Calu3 (cell line): ENCODE data around the gene CD2. TPM values are rescaled to one million over a fixed set of nuclear protein-coding genes. Genes with fewer than 3 reads are reported as not detected.

ENCODE experiments used
- Bru-seq: library from RNA; stranded (reverse); fragments of 400-500 nt; gene quantifications from one replicate; lab custom pipeline; 2021; lab: Mats Ljungman, UMichigan
- BruChase-seq, 2 experiments: library from RNA; stranded (reverse); fragments of 400-500 nt; gene quantifications; one replicate each; lab custom pipeline; 2021; lab: Mats Ljungman, UMichigan
- BruUV-seq: library from RNA; stranded (reverse); fragments of 400-500 nt; replicated peaks from 2 replicates; lab custom pipeline; 2021; lab: Mats Ljungman, UMichigan
- CTCF ChIA-PET: fragments of 300-600 bp; sonication (Branson Sonifier 250); formaldehyde crosslinking; loops from one replicate; lab custom pipeline; 2022; ENCODE audit warnings: antibody characterized with exemption; lab: Charles Lee
- DNase-seq: peaks from one replicate; pipeline ENCODE4 v3.0.0; 2022
- H3K27ac Mint-ChIP-seq: one replicate; pipeline ENCODE4 v1.8.0; 2022; ENCODE audit warnings: mixed read lengths; ENCODE audit not compliant: unreplicated experiment
- H3K27me3 Mint-ChIP-seq: one replicate; pipeline ENCODE4 v1.8.0; 2022; ENCODE audit warnings: mixed read lengths; ENCODE audit not compliant: unreplicated experiment
- H3K36me3 Mint-ChIP-seq: one replicate; pipeline ENCODE4 v1.8.0; 2022; ENCODE audit warnings: mild to moderate bottlenecking, moderate library complexity, mixed read lengths; ENCODE audit not compliant: insufficient read depth, unreplicated experiment
- H3K4me1 Mint-ChIP-seq: one replicate; pipeline ENCODE4 v1.8.0; 2022; ENCODE audit warnings: mild to moderate bottlenecking, low read depth, mixed read lengths; ENCODE audit not compliant: unreplicated experiment
- H3K4me3 Mint-ChIP-seq: one replicate; pipeline ENCODE4 v1.8.0; 2022; ENCODE audit warnings: mild to moderate bottlenecking, low read depth, moderate library complexity, mixed read lengths; ENCODE audit not compliant: unreplicated experiment
- H3K9me3 Mint-ChIP-seq: one replicate; pipeline ENCODE4 v1.8.0; 2022; ENCODE audit warnings: low read depth, mixed read lengths; ENCODE audit not compliant: unreplicated experiment
- intact Hi-C: fragments of 100-400 bp; cut with micrococcal nuclease; formaldehyde crosslinking; loops from one replicate; pipeline ENCODE4 v1.10.0; 2022; ENCODE audit not compliant: unreplicated experiment
- long read RNA-seq: library from polyadenylated mRNA; stranded (forward); transcript quantifications from one replicate; pipeline ENCODE4 v2.0.0, GENCODE V29; 2022
- total RNA-seq: library from RNA; stranded (reverse); gene quantifications from 2 replicates; pipeline ENCODE4 v1.2.3, GENCODE V29; 2022
- TF ChIP-seq, protein P1 (sequence below): fragments of 200-600 bp; IDR thresholded peaks from one replicate; pipeline ENCODE4 v1.8.0; 2022; ENCODE audit warnings: antibody characterized with exemption; ENCODE audit not compliant: unreplicated experiment

Gene CD2, protein sequence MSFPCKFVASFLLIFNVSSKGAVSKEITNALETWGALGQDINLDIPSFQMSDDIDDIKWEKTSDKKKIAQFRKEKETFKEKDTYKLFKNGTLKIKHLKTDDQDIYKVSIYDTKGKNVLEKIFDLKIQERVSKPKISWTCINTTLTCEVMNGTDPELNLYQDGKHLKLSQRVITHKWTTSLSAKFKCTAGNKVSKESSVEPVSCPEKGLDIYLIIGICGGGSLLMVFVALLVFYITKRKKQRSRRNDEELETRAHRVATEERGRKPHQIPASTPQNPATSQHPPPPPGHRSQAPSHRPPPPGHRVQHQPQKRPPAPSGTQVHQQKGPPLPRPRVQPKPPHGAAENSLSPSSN
- total RNA-seq = not detected in 2 replicates
- Bru-seq, nascent RNA = not detected
- BruChase-seq, experiment 1, labeled RNA remaining after a 6-hour chase = not detected
- not detected for BruChase-seq, experiment 2, labeled RNA remaining after a 2-hour chase
- long read RNA-seq = 0 reads

DNA sequence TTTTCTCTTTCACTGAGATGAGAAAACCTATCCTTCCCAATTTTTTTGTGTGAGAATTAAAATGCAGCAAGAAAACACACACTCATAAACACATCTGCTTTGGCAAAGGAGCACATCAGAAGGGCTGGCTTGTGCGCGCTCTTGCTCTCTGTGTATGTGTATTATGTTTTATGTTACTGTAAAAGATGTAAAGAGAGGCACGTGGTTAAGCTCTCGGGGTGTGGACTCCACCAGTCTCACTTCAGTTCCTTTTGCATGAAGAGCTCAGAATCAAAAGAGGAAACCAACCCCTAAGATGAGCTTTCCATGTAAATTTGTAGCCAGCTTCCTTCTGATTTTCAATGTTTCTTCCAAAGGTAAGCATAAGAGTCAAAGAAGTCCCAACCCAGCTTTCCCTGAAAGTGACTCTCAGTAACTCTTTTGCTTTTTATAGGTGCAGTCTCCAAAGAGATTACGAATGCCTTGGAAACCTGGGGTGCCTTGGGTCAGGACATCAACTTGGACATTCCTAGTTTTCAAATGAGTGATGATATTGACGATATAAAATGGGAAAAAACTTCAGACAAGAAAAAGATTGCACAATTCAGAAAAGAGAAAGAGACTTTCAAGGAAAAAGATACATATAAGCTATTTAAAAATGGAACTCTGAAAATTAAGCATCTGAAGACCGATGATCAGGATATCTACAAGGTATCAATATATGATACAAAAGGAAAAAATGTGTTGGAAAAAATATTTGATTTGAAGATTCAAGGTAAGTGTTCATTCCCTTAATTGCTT, at the start of gene CD2:
CD2 (plus strand) TSS at position 233 of the 780 bp plus-strand sequence; CDS start at position 296, 63 bp downstream.
- Mint-ChIP-seq H3K36me3 (no peaks in the 10 kb centered on the region), H3K27me3 (no peaks in the 10 kb centered on the region), H3K9me3 (no peaks in the 10 kb centered on the region), H3K4me1 (no peaks in the 10 kb centered on the region), H3K27ac (no peak within 1 kb of the TSS), H3K4me3 (no peak within 1 kb of the TSS)
- TF ChIP-seq, protein P1, sequence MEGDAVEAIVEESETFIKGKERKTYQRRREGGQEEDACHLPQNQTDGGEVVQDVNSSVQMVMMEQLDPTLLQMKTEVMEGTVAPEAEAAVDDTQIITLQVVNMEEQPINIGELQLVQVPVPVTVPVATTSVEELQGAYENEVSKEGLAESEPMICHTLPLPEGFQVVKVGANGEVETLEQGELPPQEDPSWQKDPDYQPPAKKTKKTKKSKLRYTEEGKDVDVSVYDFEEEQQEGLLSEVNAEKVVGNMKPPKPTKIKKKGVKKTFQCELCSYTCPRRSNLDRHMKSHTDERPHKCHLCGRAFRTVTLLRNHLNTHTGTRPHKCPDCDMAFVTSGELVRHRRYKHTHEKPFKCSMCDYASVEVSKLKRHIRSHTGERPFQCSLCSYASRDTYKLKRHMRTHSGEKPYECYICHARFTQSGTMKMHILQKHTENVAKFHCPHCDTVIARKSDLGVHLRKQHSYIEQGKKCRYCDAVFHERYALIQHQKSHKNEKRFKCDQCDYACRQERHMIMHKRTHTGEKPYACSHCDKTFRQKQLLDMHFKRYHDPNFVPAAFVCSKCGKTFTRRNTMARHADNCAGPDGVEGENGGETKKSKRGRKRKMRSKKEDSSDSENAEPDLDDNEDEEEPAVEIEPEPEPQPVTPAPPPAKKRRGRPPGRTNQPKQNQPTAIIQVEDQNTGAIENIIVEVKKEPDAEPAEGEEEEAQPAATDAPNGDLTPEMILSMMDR = no peak
- intact Hi-C loops = no loop called here
- CTCF ChIA-PET = interaction anchor here (1.0 kb wide), 1 partner anchor 10 kb away, joined by 3 read pairs; no protein-coding TSS in a partner anchor
- DNase-seq = no peak
- BruUV-seq = no TSS peak

DNA sequence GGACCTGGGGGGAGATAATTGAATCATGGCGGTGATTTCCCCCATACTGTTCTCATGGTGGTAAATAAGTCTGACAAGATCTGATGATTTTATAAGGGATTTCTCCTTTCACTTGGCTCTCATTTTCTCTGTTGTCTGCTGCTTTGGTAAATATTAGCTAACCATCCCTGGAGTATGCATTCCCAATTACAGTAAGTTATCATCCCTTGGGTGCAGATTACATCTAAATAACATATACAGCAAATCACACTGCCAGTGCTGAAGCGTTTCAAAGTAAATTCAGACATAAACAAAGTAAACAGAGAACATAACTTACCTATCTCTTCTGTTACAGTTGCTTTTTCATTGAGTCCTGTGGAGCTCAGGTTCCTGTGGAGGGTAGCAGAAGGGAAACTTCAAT, 48.1 kb upstream of the CD2 start:
- TF ChIP-seq, protein P1 = no peak
- peaks cover 8% of the 10 kb centered on the region for H3K4me1 Mint-ChIP-seq
- no peak overlapping the region for H3K4me3 Mint-ChIP-seq
- no peaks in the 10 kb centered on the region for H3K36me3 Mint-ChIP-seq
- H3K27me3 Mint-ChIP-seq = peaks cover 15% of the 10 kb centered on the region
- no peak for DNase-seq
- intact Hi-C loops = no loop called here
- no peak overlapping the region for H3K27ac Mint-ChIP-seq
- CTCF ChIA-PET = no interaction called here
- no TSS peak for BruUV-seq
- no peaks in the 10 kb centered on the region for H3K9me3 Mint-ChIP-seq

DNA sequence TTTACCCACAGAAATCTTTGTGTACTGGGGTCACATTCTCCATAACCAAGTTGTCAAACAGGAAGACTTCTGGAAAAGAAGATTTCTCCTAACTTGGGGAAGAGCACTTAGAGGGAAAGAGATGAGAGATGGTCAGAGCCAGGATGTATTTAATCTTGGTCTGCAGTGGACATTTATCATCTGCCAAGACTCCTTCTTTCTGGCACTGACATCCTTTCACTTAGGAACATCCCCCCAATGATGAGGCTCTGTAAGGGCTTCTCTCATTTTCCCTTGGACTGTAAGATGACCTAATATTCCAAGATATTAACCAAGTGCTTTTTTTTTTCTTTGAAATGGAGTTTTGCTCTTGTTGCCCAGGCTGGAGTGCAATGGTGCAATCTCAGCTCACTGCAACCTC, 47.4 kb upstream of the CD2 start:
- DNase-seq = no peak
- TF ChIP-seq, protein P1 = no peak
- Mint-ChIP-seq H3K27ac (no peak overlapping the region), H3K36me3 (no peaks in the 10 kb centered on the region), H3K27me3 (peaks cover 15% of the 10 kb centered on the region), H3K4me3 (no peak overlapping the region), H3K9me3 (no peaks in the 10 kb centered on the region), H3K4me1 (peaks cover 13% of the 10 kb centered on the region)
- intact Hi-C loops = no loop called here
- BruUV-seq = no TSS peak
- CTCF ChIA-PET = no interaction called here

DNA sequence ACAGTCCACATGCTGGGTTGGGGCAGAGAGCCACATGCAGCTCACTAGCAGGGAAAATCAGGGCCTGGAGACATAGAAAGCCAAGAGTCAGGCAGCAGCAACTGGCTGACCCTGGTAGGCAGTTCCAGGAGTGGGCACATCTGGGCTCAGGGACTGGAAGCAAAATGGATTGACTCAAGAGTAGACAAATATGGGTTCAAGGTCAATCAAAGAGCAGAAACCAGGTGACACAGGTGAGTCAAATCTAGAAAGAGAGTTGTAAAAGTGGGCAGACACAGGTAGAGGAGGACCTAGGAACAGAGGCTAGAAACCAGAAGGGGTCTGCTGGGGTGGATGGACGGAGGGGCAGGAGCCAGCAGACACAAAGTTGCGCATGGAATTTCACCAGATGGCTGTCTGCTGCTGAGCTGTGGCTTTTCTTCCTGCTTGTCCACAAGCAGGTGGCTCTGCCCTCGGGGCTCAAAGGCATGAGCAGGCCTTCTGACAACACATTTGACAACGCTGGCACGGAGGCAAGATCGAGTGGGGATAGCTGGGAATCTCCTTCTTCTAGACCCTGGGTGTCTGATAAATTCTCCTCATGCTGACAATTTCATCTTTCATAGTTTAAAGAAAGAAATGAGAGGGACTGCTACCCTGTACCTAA, 45.9 kb upstream of the CD2 start:
- intact Hi-C loops = no loop called here
- H3K27me3 Mint-ChIP-seq = peaks cover 15% of the 10 kb centered on the region
- H3K4me1 Mint-ChIP-seq = peaks cover 13% of the 10 kb centered on the region
- H3K27ac Mint-ChIP-seq = no peak overlapping the region
- DNase-seq = no peak
- no peaks in the 10 kb centered on the region for H3K9me3 Mint-ChIP-seq
- no peaks in the 10 kb centered on the region for H3K36me3 Mint-ChIP-seq
- no TSS peak for BruUV-seq
- CTCF ChIA-PET = no interaction called here
- TF ChIP-seq, protein P1 = no peak
- no peak overlapping the region for H3K4me3 Mint-ChIP-seq
